Effector CD4-positive, alpha-beta T cell (primary cell): ENCODE results near the gene HBEGF.
"Not testable (repeated sequence)": the region's sequence is repeated elsewhere in the genome, so short reads cannot be mapped to it uniquely, and the experiment has no call there.

Experiments used
- DNase-seq: peaks from one replicate; pipeline ENCODE4 v3.0.0-alpha.2; 2020

HBEGF gene

GRCh38 chr5:140360681-140361479 is 14.5 kb upstream of the HBEGF start:
- DNase-seq, result no peak

GRCh38 chr5:140360101-140360500 is 13.7 kb upstream of the HBEGF start, which contains the start of gene SLC4A9:
Gene SLC4A9, plus strand, starts transcription at chr5:140360194. Its CDS starts 43 bp downstream, at chr5:140360237.
- DNase-seq, result no peak

- DNase-seq, result no peak
Observed at GRCh38 chr5:140358738-140359310, 12.4 kb upstream of the HBEGF start.

- DNase-seq, result peak; percentile 55
Observed at GRCh38 chr5:140357726-140358093, 11.3 kb upstream of the HBEGF start.

GRCh38 chr5:140356853-140357725 is 10.7 kb upstream of the HBEGF start:
- no peak for DNase-seq

- no peak for DNase-seq
Observed at GRCh38 chr5:140355546-140355945, 9.1 kb upstream of the HBEGF start.

GRCh38 chr5:140351609-140352334 is 5.4 kb upstream of the HBEGF start:
- peak; percentile 66 for DNase-seq

- DNase-seq, result no peak
Observed at GRCh38 chr5:140349244-140349643, 2.8 kb upstream of the HBEGF start.

GRCh38 chr5:140348104-140348503 is 1.7 kb upstream of the HBEGF start:
- no peak for DNase-seq

GRCh38 chr5:140347360-140347759 is 957 bp upstream of the HBEGF start:
- DNase-seq, result no peak

- DNase-seq, result no peak
Observed at GRCh38 chr5:140345919-140346347, 470 bp downstream of the HBEGF start.

- no peak for DNase-seq
Observed at GRCh38 chr5:140344683-140345423, 1.6 kb downstream of the HBEGF start.

- DNase-seq, result not testable (repeated sequence)
Observed at GRCh38 chr5:140343849-140344248, 2.6 kb downstream of the HBEGF start.

- DNase-seq, result no peak
Observed at GRCh38 chr5:140342896-140343295, 3.5 kb downstream of the HBEGF start.

- DNase-seq, result no peak
Observed at GRCh38 chr5:140342287-140342686, 4.1 kb downstream of the HBEGF start.

- no peak for DNase-seq
Observed at GRCh38 chr5:140341591-140341990, 4.8 kb downstream of the HBEGF start.

- DNase-seq, result no peak
Observed at GRCh38 chr5:140340605-140341121, 5.7 kb downstream of the HBEGF start.

GRCh38 chr5:140339636-140340035 is 6.8 kb downstream of the HBEGF start:
- DNase-seq, result no peak

- DNase-seq, result no peak
Observed at GRCh38 chr5:140338908-140339307, 7.5 kb downstream of the HBEGF start.

- no peak for DNase-seq
Observed at GRCh38 chr5:140338336-140338735, 8.1 kb downstream of the HBEGF start.

- no peak for DNase-seq
Observed at GRCh38 chr5:140337880-140338279, 8.5 kb downstream of the HBEGF start.

- no peak for DNase-seq
Observed at GRCh38 chr5:140336388-140336787, 10.0 kb downstream of the HBEGF start.
